G401 (cell line): ENCODE measurements around the gene SMCHD1. TPM values are rescaled to one million over a fixed set of nuclear protein-coding genes. Genes with fewer than 3 reads are reported as not detected.
"Not testable (repeated sequence)": the region's sequence is repeated elsewhere in the genome, so short reads cannot be mapped to it uniquely, and the experiment has no call there.

Source experiments
- DNase-seq: peaks from one replicate; pipeline ENCODE4 v3.0.0-alpha.2; 2015; ENCODE audit warnings: low spot score
- in situ Hi-C: cut with HindIII; loops from 2 replicates; pipeline ENCODE4 v1.10.0; 2016; ENCODE audit warnings: low sequenced_read_pairs, mixed read lengths
- total RNA-seq: library from RNA; depleted of rRNA; stranded (reverse); fragments of >200 nt; shearing (Covaris generic); gene quantifications from 2 replicates; pipeline ENCODE4 v1.2.3, GENCODE V29; 2014

Gene SMCHD1
- total RNA-seq, 1 experiment from 2014 or later = 62.4 TPM

DNA sequence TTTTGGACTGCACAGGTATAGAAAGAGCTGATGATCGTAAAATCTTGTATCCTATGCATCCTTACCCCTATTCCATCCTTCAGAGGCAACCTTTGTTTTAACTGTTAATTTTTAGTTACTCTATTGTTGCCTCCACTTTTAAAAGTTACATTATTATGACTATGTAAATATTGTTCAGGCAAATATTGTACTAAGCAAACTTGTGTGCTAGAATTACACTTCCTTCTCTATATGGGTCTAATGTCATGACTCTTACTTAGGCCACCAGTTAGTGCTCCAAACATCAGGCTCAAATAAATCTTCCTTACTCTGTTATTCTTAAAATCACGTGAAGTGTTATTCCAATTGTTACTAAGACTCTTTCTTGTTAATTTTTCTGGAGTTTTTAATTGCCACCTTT, 143.8 kb downstream of the SMCHD1 start:
- in situ Hi-C loops = no loop called here
- DNase-seq = no peak

DNA sequence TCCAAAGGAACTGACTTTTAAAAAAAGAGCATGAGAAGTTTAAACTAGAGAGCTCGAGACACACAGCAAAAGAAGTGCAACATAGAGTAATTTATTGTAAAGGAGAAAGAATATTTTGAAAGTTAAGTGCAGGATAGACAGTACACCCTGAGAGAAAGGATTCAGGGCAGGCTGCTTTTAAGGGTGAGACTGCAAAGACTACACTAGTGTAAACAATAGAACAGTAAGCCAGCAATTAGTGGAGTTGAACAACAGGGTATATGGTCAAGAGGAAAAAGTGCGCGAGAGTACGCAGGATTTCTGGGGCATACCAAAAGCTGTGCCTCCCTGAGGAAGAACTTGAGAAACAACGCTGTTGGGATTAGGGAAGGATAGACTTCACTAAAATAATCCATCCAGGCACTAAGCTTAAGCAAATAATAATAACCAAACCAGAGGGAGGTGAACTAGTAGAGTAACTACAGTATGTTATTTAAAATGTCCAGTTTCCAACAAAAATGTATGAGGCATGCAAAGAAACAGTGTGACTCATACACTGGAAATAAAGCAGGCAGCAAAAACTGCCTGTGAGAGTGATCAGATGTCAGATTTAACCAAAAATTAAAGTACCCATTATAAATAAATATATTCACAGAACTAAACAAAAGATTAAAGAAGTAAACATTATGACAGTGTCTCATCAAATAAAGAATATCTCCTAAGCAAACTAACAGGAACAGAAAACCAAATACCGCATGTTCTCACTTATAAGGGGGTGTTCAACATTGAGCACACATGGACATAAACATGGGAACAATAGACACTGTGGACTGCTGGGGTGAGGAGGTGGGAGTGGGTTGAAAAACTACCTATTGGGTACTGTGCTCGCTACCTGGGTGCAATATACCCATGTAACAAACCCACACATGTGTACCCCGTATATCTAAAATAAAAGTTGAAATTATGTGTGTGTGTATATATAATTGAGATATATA, 150.7 kb downstream of the SMCHD1 start:
- in situ Hi-C loops = no loop called here
- no peak for DNase-seq

DNA sequence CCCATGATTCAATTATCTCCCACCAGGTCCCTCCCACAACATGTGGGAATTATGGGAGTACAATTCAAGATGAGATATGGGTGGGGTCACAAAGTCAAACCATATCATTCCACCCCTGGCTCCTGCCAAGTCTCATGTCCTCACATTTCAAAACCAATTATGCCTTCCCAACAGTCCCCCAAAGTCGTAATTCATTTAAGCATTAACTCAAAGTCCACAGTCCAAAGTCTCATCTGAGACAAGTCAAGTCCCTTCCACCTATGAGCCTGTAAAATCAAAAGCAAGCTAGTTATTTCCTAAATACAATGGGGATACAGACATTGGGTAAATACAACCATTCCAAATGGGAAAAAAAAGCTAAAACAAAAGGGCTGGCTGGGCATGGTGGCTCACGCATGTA, 153.1 kb downstream of the SMCHD1 start:
- in situ Hi-C loops, DNase-seq: not testable (repeated sequence)

DNA sequence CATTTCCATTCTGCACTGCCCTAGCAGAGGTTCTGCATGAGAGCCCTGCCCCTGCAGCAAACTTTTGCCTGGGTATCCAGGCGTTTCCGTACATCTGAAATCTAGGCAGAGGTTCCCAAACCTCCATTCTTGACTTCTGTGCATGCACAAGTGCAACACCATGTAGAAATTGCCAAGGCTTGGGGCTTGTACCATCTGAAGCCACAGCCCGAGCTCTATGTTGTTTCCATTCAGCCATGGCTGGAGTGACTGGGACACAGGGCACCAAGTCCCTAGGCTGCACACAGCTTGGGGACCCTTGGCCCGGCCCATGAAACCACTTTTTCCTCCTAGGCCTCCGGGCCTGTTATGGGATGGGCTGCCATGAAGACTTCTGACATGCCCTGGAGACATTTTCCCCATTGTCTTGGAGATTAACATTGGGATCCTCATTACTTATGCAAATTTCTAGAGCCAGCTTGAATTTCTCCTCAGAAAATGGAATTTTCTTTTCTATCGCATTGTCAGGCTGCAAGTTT, 154.2 kb downstream of the SMCHD1 start:
- in situ Hi-C loops, DNase-seq: not testable (repeated sequence)

DNA sequence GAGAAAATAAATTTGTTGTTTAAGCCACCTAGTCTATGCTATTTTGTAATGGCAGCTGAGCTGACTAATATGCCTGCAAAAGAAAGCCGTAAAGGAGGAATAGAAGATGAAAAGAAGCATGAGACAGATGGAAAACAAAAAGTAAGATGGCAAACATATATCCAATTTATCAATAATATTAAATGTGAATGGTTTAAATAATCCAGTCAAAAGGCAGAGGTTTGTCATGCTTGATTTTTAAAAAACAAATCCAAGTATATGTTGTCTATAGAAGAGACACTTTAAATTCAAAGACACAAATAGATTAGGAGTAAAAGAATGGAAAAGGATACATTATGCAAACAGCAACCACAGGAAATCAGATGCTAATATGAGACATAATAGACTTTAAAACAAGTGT, 155.9 kb downstream of the SMCHD1 start:
- in situ Hi-C loops = no loop called here
- DNase-seq = no peak

DNA sequence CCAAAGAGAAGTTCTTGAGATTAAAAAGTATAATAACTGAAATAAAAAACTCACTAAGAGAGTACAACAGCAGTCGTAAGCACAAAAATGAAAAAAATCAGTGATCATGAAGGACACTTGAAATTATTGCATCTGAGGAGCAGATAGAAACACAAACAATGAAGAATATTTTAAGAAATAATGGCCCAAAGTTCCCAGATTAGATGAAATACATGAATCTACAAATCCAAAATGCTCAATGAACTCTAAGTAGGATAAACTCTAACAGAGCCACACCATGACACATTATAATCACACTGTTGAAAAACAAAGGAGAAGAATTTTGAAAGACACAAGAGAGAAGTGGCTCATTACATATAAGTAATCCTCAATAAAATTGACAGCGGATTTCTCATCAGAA, 159.4 kb downstream of the SMCHD1 start:
- DNase-seq = no peak
- in situ Hi-C loops = no loop called here

- no peak for DNase-seq
- in situ Hi-C loops = no loop called here
Observed at GRCh38 chr18:2818281-2818680, 162.8 kb downstream of the SMCHD1 start.

GRCh38 chr18:2821695-2822094, 166.2 kb downstream of the SMCHD1 start:
- DNase-seq = no peak
- in situ Hi-C loops = no loop called here

DNA sequence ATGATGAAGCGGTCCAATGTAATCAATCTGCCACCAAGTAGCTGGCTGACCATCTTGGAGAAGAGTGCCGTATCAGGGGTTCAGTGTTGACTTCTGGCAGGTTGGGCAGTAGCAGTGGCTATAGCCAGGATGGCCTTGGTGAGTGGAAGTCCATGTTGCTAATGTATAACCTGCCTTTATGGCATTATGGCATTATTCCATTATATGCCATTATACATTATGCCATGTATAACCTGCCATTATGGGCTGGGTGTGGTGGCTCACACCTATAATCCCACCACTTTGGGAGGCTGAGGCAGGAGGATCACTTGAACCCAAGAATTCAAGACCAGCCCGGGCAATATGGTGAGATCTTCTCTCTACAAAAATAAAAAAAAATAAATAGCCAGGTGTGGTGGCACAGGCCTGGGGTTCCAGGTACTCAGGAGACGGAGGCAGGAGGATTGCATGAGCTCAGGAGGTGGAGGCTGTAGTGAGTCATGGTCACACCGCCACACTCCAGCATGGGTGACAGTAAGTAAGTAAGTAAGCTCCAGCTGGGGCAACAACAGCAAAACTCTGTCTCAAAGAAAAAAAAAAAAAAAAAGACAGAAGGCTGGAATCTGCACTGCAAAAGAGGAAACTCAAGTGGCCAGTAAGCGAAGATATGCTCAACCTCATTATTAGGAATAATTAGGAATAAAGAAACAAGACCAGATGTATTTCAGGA, 166.8 kb downstream of the SMCHD1 start:
- in situ Hi-C loops = no loop called here
- no peak for DNase-seq

GRCh38 chr18:2823202-2823601, 167.7 kb downstream of the SMCHD1 start:
- DNase-seq = no peak
- in situ Hi-C loops = no loop called here

DNA sequence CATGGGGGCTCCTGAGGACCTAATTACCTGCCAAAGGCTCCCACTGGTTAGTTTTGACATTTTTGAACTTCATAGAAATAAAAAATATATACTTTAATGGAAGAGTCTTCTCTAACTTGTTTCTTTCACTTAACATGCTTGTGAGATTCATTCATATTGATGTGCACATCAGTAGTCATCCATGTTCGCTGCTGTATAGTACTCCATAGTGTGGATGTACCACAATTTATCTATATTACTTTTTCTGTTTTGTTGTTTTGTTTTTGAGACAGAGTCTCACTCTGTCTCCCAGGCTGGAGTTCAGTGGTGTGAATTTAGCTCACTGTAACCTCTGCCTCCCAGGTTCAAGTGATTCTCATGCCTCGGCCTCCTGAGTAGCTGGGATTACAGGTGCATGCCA, 168.4 kb downstream of the SMCHD1 start:
- in situ Hi-C loops = no loop called here
- no peak for DNase-seq

GRCh38 chr18:2824865-2825264, 169.3 kb downstream of the SMCHD1 start:
- in situ Hi-C loops = no loop called here
- no peak for DNase-seq

- no peak for DNase-seq
- in situ Hi-C loops = no loop called here
Observed at GRCh38 chr18:2825613-2826175, 170.2 kb downstream of the SMCHD1 start.

DNA sequence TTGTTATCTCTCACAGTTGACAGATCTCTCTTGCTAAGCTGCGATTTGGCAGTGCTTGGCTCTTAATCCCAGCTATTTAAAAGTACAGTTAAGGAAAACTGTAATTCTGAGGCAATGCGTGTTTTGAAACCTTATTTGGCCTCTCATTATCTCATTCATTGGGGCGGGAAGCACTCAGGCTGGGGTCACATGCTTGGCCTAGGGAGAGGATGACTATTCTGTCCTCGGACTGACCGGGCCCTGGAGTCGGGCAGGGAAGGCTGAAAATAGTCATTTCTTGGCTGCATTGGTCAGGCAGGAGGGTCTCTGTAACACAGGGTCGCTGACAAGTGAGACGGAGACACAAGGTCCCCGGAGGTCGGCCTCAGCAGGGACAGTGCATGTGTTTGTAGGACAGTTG, 171.1 kb downstream of the SMCHD1 start:
- DNase-seq = no peak
- in situ Hi-C loops = no loop called here

DNA sequence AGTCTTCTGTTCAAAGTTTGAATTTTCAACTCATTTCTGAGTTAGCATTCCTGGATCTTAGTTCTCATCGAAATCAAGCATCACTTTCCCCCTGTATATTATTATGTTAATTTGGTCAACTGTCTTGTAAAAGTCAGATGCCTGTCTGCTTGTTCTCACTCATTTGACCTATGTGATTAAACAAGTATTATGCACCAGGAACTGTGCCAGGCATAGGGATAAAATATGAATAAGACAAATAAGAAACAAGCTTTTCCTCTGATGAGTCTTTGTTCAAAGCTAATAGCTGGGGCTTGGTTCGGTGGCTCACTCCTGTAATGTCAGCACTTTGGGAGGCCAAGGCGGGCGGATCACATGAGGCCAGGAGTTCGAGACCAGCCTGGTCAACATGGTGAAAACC, 171.5 kb downstream of the SMCHD1 start:
- DNase-seq = no peak
- in situ Hi-C loops = no loop called here

- DNase-seq, in situ Hi-C loops: not testable (repeated sequence)
Observed at GRCh38 chr18:2836118-2836517, 180.6 kb downstream of the SMCHD1 start.

DNA sequence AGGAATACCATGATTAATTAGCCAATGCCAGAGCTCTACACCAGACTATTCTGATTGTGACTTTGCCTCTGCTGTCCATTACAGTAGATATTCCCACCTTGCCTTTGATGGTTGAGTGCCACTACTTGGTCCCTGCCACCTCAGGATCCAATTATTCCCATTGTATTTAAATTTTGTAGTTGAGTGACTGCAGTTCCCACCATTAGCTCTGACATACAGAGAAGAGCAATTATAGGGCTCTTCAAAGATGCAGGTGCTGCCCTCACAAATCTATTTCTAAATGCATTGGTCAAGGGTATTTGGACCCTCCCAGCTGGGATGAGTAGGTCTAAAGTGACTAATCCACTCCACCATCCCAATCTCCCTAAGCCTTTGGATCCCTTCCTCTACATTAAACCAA, 181.8 kb downstream of the SMCHD1 start:
- DNase-seq, in situ Hi-C loops: not testable (repeated sequence)

DNA sequence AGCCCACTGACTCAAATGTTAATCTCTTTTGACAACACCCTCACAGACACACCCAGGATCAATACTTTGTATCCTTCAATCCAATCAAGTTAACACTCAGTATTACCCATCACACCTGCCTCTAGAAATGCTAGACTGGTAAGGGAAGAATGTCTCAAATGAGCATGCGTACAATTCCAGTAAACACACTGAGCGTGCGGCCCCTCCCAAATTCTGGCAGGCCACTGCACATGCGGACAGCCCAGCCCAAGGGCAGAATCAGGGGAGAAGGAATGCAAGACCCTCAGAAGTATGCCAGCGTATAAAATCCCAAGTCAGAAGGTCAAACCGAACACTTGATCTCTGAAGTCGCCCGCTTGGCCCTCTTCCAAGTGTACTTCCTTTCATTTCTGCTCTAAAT, 183.7 kb downstream of the SMCHD1 start:
- in situ Hi-C loops = no loop called here
- DNase-seq = no peak

DNA sequence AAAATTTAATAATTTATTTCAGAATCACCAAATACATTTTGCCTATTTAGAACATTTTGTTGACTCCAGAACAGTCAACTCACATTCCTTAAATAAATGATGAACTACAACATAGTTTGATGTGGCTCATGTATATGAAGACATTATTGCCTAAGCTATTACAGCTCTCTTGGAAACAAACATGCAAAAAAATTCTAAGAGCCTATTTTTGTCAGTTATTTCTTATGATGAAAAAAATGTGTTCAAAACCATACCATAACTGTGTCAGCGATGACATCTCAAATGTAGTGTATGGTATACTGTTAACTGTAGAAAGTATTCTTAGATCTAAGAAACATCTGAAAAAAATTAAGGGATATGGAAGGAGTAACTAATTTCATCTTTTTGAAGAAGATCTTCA, 185.0 kb downstream of the SMCHD1 start:
- in situ Hi-C loops = no loop called here
- DNase-seq = no peak

DNA sequence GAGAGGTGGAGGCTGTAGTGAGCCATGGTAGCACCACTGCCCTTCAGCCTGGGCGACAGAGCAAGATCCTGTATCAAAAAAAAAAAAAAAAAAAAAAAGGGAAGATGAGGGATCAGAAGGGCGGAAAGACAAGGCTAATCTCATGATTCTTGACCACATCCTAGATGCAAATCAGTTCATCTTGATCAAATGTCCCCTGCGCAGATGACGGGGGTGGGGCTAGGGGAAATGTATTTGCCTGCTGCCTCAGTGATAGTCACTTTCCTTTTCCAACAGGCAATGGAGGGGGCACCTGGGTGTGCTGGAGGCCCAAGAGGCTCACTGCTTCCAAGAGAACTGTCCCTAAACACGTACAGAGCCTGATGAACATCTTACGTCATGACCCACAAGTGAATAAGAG, 187.6 kb downstream of the SMCHD1 start:
- no peak for DNase-seq
- in situ Hi-C loops = no loop called here
